DOHH2 (cell line): ENCODE measurements around the gene PCNX2.

Experiments
- H3F3A ChIP-seq: fragments of 200-600 bp; sonication (generic), shearing (Covaris generic); 2 replicates; pipeline ENCODE4 v1.6.0; 2016; ENCODE audit warnings: antibody characterized with exemption, mild to moderate bottlenecking; ENCODE audit not compliant: control insufficient read depth, insufficient read depth
- H3K27ac ChIP-seq: fragments of 200-600 bp; sonication (generic); 2 replicates; pipeline ENCODE4 v1.5.1; 2014; ENCODE audit warnings: low read depth, mild to moderate bottlenecking, low read length, moderate library complexity
- H3K27me3 ChIP-seq: fragments of 200-600 bp; sonication (generic); 2 replicates; pipeline ENCODE4 v1.6.1; 2014; ENCODE audit warnings: mild to moderate bottlenecking, low read length, mixed read lengths; ENCODE audit not compliant: control insufficient read depth
- H3K36me3 ChIP-seq: fragments of 200-600 bp; sonication (generic); 2 replicates; pipeline ENCODE4 v1.6.1; 2014; ENCODE audit warnings: mild to moderate bottlenecking, low read length, moderate library complexity, mixed read lengths; ENCODE audit not compliant: control insufficient read depth
- H3K4me1 ChIP-seq: fragments of 200-600 bp; sonication (generic); 2 replicates; pipeline ENCODE4 v1.6.1; 2014; ENCODE audit warnings: mild to moderate bottlenecking, low read length, mixed read lengths; ENCODE audit not compliant: control insufficient read depth
- H3K4me2 ChIP-seq: fragments of 200-600 bp; sonication (generic); 2 replicates; pipeline ENCODE4 v1.6.0; 2014; ENCODE audit warnings: mild to moderate bottlenecking, low read length, moderate library complexity
- H3K4me3 ChIP-seq: fragments of 200-600 bp; sonication (generic); 2 replicates; pipeline ENCODE4 v1.5.1; 2014; ENCODE audit warnings: mild to moderate bottlenecking, low read length, mixed read lengths
- H3K79me2 ChIP-seq: fragments of 200-600 bp; sonication (generic); 2 replicates; pipeline ENCODE4 v1.6.1; 2014; ENCODE audit warnings: mild to moderate bottlenecking, low read length, mixed read lengths; ENCODE audit not compliant: control insufficient read depth
- H3K9me2 ChIP-seq: fragments of 200-600 bp; sonication (generic); replicated peaks from 2 replicates; pipeline ENCODE4 v1.6.1; 2014; ENCODE audit warnings: mild to moderate bottlenecking, low read length, mixed read lengths; ENCODE audit not compliant: control insufficient read depth
- H3K9me3 ChIP-seq: fragments of 200-600 bp; sonication (generic); 2 replicates; pipeline ENCODE4 v1.6.1; 2014; ENCODE audit warnings: antibody characterized with exemption, low read length, mixed read lengths; ENCODE audit not compliant: control insufficient read depth, insufficient read depth
- H4K20me1 ChIP-seq: fragments of 200-600 bp; sonication (generic); 2 replicates; pipeline ENCODE4 v1.6.0; 2014; ENCODE audit warnings: low read depth, mild to moderate bottlenecking, antibody characterized with exemption, low read length, moderate library complexity; ENCODE audit not compliant: control insufficient read depth, insufficient read depth
- CTCF ChIP-seq: fragments of 200-600 bp; sonication (generic); IDR thresholded peaks from one replicate; pipeline ENCODE4 v1.5.1; 2014; ENCODE audit warnings: antibody characterized with exemption, mild to moderate bottlenecking, low read depth, low read length; ENCODE audit not compliant: poor library complexity, severe bottlenecking
- EZH2phosphoT487 ChIP-seq: fragments of 200-600 bp; sonication (generic); IDR thresholded peaks from 2 replicates; pipeline ENCODE4 v1.6.1; 2017; ENCODE audit warnings: borderline replicate concordance, mild to moderate bottlenecking, antibody characterized with exemption, low read length, moderate library complexity, mixed read lengths

Gene PCNX2

DNA sequence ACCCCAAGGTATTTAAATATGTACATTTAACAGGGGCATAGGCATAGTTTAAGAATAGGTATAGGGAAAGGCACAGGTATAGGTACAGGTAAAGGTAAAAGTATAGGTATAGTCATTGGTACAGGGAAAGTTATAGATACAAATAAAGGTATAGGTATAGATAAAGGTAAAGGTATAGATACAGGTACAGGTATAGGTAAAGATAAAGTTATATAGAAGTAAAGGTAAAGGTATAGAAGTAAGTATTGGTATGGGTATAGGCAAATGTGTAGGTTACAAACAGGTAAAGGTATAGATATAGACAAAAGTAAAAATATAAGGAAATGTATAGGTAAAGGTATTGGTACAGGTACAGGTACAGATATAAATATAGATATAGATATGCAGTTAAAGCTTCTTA lies 137.2 kb downstream of the PCNX2 start:
- H3K4me1 ChIP-seq: no peaks in the 10 kb centered on the region

GRCh38 chr1:233157245-233157644 lies 138.3 kb downstream of the PCNX2 start:
- Histone ChIP-seq H3F3A (no peaks in the 10 kb centered on the region), H3K27ac (no peak overlapping the region), H3K36me3 (no peaks in the 10 kb centered on the region), H3K4me1 (no peaks in the 10 kb centered on the region), H3K9me2 (no peaks in the 10 kb centered on the region), H3K9me3 (no peaks in the 10 kb centered on the region), H3K27me3 (no peaks in the 10 kb centered on the region), H4K20me1 (no peaks in the 10 kb centered on the region), H3K4me3 (no peak overlapping the region), H3K79me2 (no peaks in the 10 kb centered on the region), H3K4me2 (no peak overlapping the region)
- TF ChIP-seq CTCF: no peak
- TF ChIP-seq EZH2phosphoT487: no peak

More for the DNA sequence above, 137.2 kb downstream of the PCNX2 start:
- no peaks in the 10 kb centered on the region for H3F3A ChIP-seq
- TF ChIP-seq CTCF (no peak), EZH2phosphoT487 (no peak)
- no peaks in the 10 kb centered on the region for H4K20me1 ChIP-seq
- no peak overlapping the region for H3K4me3 ChIP-seq
- H3K9me3 ChIP-seq: no peaks in the 10 kb centered on the region
- no peak overlapping the region for H3K4me2 ChIP-seq
- H3K9me2 ChIP-seq: no peaks in the 10 kb centered on the region
- no peaks in the 10 kb centered on the region for H3K79me2 ChIP-seq
- no peaks in the 10 kb centered on the region for H3K36me3 ChIP-seq
- H3K27ac ChIP-seq: no peak overlapping the region
- no peaks in the 10 kb centered on the region for H3K27me3 ChIP-seq

GRCh38 chr1:233151861-233152260 lies 143.7 kb downstream of the PCNX2 start:
- H3K79me2 ChIP-seq: no peaks in the 10 kb centered on the region
- no peaks in the 10 kb centered on the region for H3F3A ChIP-seq
- no peaks in the 10 kb centered on the region for H4K20me1 ChIP-seq
- H3K27ac ChIP-seq: no peak overlapping the region
- H3K4me1 ChIP-seq: no peaks in the 10 kb centered on the region
- no peaks in the 10 kb centered on the region for H3K36me3 ChIP-seq
- no peaks in the 10 kb centered on the region for H3K9me2 ChIP-seq
- TF ChIP-seq CTCF (no peak), EZH2phosphoT487 (no peak)
- H3K27me3 ChIP-seq: no peaks in the 10 kb centered on the region
- no peak overlapping the region for H3K4me2 ChIP-seq
- no peak overlapping the region for H3K4me3 ChIP-seq
- H3K9me3 ChIP-seq: no peaks in the 10 kb centered on the region

DNA sequence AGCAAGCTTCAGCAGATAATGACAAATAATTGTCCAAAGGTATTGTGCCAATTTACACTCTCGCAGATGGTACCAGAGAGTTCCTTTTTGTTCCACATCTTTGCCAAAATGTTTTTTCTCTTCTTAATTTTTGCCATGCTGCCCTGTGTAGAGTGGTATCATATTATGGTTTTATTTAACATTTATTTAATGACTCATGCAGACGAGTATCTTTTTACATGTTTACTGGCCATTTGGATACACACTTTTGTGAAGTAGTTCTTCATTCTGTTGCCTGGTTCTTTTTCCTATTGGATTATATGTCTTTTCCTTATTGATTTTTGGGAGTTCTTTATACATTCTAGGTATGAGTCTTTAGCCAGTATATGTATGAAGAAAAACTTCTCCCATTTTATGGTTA lies 151.1 kb downstream of the PCNX2 start:
- H3F3A ChIP-seq: no peaks in the 10 kb centered on the region
- no peaks in the 10 kb centered on the region for H3K9me2 ChIP-seq
- no peak overlapping the region for H3K27ac ChIP-seq
- no peaks in the 10 kb centered on the region for H4K20me1 ChIP-seq
- TF ChIP-seq CTCF (no peak), EZH2phosphoT487 (no peak)
- no peaks in the 10 kb centered on the region for H3K36me3 ChIP-seq
- no peak overlapping the region for H3K4me3 ChIP-seq
- H3K4me2 ChIP-seq: no peak overlapping the region
- no peaks in the 10 kb centered on the region for H3K79me2 ChIP-seq
- H3K4me1 ChIP-seq: no peaks in the 10 kb centered on the region
- no peaks in the 10 kb centered on the region for H3K9me3 ChIP-seq
- no peaks in the 10 kb centered on the region for H3K27me3 ChIP-seq
